ENCODE results near the gene RBM22.

DNA sequence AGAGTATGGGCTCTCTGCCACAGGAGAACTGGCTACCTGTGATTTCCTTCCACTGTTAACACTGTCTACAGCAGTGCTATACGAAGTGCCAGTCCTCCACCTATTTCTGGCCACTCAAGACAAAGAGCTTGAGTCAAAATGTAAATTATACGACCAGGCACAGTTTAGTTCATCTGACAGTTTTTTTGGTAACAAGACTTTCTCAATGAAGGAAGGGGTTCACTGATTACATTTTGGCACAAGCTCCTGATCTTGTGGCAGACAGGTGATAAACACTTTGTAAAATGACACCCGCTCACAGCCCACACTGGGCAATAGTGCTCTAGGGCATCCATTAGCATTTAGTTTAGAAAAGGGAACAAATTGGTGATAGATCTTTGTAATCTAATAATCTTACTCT is 8.6 kb downstream of the RBM22 start:
- no peak for TF ChIP-seq EZH2 (IDR thresholded peaks at IDR 0.05; ENCODE audit: borderline replicate concordance, low read depth, low read length, poor library complexity, severe bottlenecking)
- no peak for TF ChIP-seq CTCF (conservative IDR thresholded peaks at IDR 0.05; ENCODE audit: low read depth, low read length)
